ENCODE data around the gene NFIL3. TPM values are rescaled to one million over a fixed set of nuclear protein-coding genes. Genes with fewer than 3 reads are reported as not detected.

NFIL3 gene
- polyA plus RNA-seq, 5 donors, result 39.4 to 48.8 (median 45.2) TPM

GRCh38 chr9:91422758-91423711 is 597 bp downstream of the NFIL3 start:
- peak; percentile 73 to 79 for DNase-seq

- DNase-seq, result peak in 1 of 2 donors; percentile 69
These were observed 1.5 kb downstream of the NFIL3 start for GRCh38 chr9:91421971-91422757.

DNA sequence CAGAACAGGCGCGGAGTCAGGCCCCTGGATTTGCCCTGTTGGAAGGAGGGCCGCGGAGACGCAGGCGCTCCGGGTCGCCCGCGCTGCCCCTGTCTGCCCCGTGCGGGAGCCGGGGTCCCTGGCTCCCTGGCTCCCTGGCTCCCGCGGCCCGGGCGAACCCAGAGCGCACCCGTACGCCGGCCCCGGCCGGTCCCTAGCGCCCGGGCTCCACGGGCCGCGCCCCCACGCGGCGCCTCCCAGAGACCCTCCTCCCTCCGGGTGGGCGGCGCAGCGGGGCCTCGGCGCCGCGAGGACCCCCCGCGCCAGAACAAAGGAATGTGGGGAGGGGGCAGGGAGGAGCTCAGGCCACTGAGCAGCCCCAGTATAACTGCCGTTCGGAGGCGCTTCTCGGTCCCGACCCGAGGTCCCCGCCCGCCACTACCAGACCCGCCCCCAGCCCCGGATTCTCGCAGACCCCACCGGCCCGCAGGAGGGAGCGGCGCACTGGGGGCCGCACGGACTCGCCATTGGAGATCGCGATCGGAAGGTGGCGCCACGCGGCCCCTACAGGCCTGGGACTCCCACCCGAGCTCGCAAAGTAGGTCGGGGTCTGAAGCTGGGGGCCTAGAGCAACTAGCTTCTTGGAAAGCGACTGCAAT is 2.4 kb downstream of the NFIL3 start:
- DNase-seq, result peak; percentile 69

DNA sequence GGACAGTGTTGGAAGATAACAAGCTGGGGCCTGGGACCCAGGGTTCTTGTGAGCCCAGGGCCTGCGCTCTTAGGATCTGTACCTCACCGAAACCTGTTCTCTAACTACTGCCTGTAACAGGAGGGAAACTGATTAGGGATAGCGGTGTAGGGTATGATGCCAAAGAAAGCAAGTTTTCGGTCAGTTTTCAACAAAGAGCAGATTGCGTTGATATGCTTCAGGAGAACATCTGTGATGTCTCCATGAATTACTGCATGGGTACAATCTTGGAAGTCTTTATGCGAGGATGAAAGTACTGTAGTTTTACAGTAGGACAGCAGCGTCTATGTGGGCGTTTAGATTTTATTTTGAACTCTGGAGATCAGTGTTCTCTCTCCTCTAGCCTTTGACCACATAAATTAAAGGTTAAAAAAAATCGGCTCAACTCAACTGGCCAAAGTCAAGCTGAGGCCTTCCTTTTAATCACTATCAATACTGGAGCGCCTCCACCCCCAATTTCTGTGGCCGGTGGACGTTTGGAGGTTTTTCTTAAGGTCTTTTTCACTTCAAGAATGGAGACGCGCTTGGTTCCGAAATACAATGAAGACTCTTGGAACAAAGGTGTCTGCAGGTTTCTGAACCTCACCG is 3.0 kb downstream of the NFIL3 start:
- DNase-seq, result no peak

- DNase-seq, result peak; percentile 38 to 56
These were observed 4.1 kb downstream of the NFIL3 start for GRCh38 chr9:91419222-91420191.

- DNase-seq, result no peak
These were observed 5.4 kb downstream of the NFIL3 start for GRCh38 chr9:91418215-91418610.

GRCh38 chr9:91417602-91418214 is 5.9 kb downstream of the NFIL3 start:
- DNase-seq, result no peak

- no peak for DNase-seq
These were observed 7.4 kb downstream of the NFIL3 start for GRCh38 chr9:91416096-91416712.

- no peak for DNase-seq
These were observed 8.3 kb downstream of the NFIL3 start for GRCh38 chr9:91415290-91415689.

- no peak for DNase-seq
These were observed 10.7 kb downstream of the NFIL3 start for GRCh38 chr9:91412941-91413340.

DNA sequence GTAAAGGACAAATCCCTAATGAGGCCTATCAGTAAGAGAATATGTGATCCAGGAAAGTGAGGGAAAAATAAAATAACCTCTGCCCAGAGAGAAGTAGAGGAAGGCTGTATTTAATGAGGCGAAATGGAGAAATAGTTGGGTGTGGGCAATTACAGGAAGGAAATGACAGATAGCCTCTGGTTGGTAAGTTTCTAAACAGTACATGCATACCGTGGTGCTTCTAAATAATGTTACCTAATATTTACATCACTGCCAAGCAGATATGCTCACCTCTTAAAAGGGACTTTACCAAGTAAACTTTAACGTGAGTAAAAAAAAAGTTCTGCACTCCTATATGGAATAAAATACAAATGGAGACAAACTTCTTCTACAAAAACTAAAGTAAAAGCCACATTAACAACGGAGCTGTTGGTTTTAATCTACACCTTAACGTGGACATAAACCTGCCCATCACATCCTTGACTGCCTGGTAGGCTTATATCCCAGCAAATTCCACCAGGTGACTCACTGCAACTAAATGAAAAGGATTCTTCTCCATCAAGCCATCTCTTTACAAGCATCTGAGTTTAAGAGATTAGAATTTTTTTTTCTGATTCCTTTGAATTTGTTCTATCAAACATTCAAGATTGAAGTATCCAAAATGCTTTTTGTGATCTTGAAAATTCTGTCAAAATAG is 12.4 kb downstream of the NFIL3 start:
- DNase-seq, result no peak

DNA sequence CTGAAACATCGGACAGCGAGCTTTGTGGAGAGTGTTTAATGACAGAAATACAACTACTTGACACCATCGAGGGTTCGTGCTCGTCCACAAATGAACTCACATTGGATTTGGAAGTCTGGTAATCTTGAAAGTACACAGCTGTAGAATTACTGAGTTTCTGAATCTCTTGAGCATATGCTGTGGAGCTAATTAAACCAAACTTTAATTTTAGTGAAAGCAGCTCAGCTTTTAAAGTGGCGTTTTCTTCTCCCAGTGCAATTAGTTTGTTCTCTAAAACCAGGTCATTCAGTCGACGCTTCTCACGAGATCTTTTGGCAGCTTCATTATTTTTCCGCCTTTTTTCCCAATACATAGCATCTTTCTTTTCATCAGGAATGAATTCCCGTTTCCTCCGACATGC is 13.5 kb downstream of the NFIL3 start:
- no peak for DNase-seq

- DNase-seq, result no peak
These were observed 15.2 kb downstream of the NFIL3 start for GRCh38 chr9:91408475-91408874.

GRCh38 chr9:91407580-91408318 is 15.9 kb downstream of the NFIL3 start:
- no peak for DNase-seq

- DNase-seq, result no peak
These were observed 18.1 kb downstream of the NFIL3 start for GRCh38 chr9:91405343-91406077.

- DNase-seq, result no peak
These were observed 19.7 kb downstream of the NFIL3 start for GRCh38 chr9:91403665-91404543.

All from right lung (tissue), 5 donors.